Tibial artery (tissue), 4 donors: ENCODE data around the gene PDCD2L.
"Not testable (repeated sequence)": the region's sequence is repeated elsewhere in the genome, so short reads cannot be mapped to it uniquely, and the experiment has no call there.

Source experiments
- DNase-seq, 2 donors: peaks; one replicate each; pipeline ENCODE4 v3.0.0-alpha.2; 2019
- H3K27ac ChIP-seq, 2 donors: fragments of 200-600 bp; sonication (generic) in 1 of 2; 1 replicate in 1 of 2; 2 replicates in 1 of 2; pipeline ENCODE4 v1.5.1; 2018 to 2019; ENCODE audit warnings: mild to moderate bottlenecking in 1 of 2
- H3K27me3 ChIP-seq, 2 donors: fragments of 200-600 bp; sonication (generic) in 1 of 2; one replicate each; pipeline versions ENCODE4 v1.5.1 to v1.6.0; 2016 to 2019
- H3K36me3 ChIP-seq, 3 donors: fragments of 200-600 bp; sonication (generic) in 2 of 3; one replicate each; pipeline ENCODE4 v1.5.1; 2016 to 2019; ENCODE audit warnings: mild to moderate bottlenecking in 2 of 3
- H3K4me1 ChIP-seq, 4 donors: fragments of 200-600 bp; sonication (generic) in 2 of 4; 1 replicate in 3 of 4; 2 replicates in 1 of 4; pipeline ENCODE4 v1.5.1; 2016 to 2019
- H3K4me3 ChIP-seq, 2 donors: fragments of 200-600 bp; sonication (generic) in 1 of 2; 1 replicate in 1 of 2; 2 replicates in 1 of 2; pipeline ENCODE4 v1.5.1; 2018 to 2019; ENCODE audit warnings: mild to moderate bottlenecking in 2 of 2
- H3K9me3 ChIP-seq, 3 donors: fragments of 200-600 bp; sonication (generic) in 1 of 3; one replicate each; pipeline ENCODE4 v1.5.1; 2016 to 2019
- intact Hi-C: fragments of 100-400 bp; cut with DNase I; formaldehyde crosslinking; loops from one replicate; pipeline ENCODE4 v1.15.0; 2023; ENCODE audit warnings: low total_unique reads
- TF ChIP-seq, protein P1 (sequence below), 2 experiments: fragments of 200-600 bp in 1 of 2; fragments of 450-650 bp in 1 of 2; IDR thresholded peaks; one replicate each; pipeline ENCODE4 v1.5.1; 2017 to 2019; ENCODE audit warnings: antibody characterized with exemption in 2 of 2, mild to moderate bottlenecking in 1 of 2, moderate library complexity in 1 of 2

PDCD2L gene

DNA sequence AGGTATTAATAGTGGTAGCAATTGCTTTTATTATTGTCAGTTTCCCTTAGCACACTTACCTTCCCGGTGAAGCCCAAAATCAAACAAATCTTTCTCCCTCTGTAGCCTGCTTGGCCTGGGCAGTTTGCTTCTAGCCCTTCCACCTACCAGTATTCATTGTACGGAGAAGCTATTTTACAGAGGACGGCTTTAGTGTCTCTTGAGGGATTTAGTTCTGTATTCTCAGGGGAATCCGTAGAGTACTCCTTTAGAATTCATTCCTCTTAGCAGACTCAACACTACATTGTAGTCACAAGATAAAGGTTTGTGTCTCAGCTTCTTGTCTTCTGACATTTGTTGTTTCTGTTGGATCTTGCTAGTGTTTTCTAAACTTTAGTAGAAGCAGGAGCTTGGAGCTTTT, 53.2 kb downstream of the PDCD2L start:
- peak overlapping the region; percentile 58 to 85 for H3K27ac ChIP-seq
- DNase-seq: no peak
- intact Hi-C loops: no loop called here

DNA sequence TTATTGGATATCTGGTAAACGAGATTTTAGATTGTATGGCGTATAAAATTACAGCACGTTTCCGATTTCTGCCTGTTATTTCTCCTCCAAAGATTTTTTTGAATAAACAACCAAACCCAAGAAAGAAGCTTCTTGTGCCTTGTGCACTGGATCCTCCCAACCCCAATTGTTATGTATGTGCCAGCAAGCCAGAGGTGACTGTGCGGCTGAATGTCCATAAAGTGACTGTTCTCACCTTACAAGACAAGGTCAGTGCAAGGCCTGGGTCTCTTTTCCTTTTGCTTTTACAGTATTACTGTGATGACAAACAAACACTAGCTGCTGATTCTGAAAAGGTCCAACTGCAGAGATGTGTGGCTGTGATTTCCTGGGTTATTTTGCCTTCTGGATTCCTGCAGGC, 54.5 kb downstream of the PDCD2L start:
- TF ChIP-seq, protein P1, sequence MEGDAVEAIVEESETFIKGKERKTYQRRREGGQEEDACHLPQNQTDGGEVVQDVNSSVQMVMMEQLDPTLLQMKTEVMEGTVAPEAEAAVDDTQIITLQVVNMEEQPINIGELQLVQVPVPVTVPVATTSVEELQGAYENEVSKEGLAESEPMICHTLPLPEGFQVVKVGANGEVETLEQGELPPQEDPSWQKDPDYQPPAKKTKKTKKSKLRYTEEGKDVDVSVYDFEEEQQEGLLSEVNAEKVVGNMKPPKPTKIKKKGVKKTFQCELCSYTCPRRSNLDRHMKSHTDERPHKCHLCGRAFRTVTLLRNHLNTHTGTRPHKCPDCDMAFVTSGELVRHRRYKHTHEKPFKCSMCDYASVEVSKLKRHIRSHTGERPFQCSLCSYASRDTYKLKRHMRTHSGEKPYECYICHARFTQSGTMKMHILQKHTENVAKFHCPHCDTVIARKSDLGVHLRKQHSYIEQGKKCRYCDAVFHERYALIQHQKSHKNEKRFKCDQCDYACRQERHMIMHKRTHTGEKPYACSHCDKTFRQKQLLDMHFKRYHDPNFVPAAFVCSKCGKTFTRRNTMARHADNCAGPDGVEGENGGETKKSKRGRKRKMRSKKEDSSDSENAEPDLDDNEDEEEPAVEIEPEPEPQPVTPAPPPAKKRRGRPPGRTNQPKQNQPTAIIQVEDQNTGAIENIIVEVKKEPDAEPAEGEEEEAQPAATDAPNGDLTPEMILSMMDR (IDR thresholded peaks at IDR 0.05): no peak
- Histone ChIP-seq H3K27me3 (no peaks in the 10 kb centered on the region), H3K27ac (peak overlapping the region; percentile 82 to 85), H3K4me3 (no peak overlapping the region), H3K36me3 (peaks cover 59 to 77% (median 66%) of the 10 kb centered on the region in 3 donors), H3K4me1 (peaks cover 0 to 95% (median 46%) of the 10 kb centered on the region in 4 donors), H3K9me3 (no peaks in the 10 kb centered on the region)
- DNase-seq: no peak
- intact Hi-C loops: no loop called here

More for the DNA sequence above, 53.2 kb downstream of the PDCD2L start:
- TF ChIP-seq, protein P1 (IDR thresholded peaks at IDR 0.05): no peak
- H3K27me3 ChIP-seq: no peaks in the 10 kb centered on the region
- H3K36me3 ChIP-seq: peaks cover 52 to 75% (median 63%) of the 10 kb centered on the region in 3 donors
- H3K9me3 ChIP-seq: no peaks in the 10 kb centered on the region
- H3K4me1 ChIP-seq: peaks cover 0 to 95% (median 53%) of the 10 kb centered on the region in 4 donors
- H3K4me3 ChIP-seq: no peak overlapping the region

DNA sequence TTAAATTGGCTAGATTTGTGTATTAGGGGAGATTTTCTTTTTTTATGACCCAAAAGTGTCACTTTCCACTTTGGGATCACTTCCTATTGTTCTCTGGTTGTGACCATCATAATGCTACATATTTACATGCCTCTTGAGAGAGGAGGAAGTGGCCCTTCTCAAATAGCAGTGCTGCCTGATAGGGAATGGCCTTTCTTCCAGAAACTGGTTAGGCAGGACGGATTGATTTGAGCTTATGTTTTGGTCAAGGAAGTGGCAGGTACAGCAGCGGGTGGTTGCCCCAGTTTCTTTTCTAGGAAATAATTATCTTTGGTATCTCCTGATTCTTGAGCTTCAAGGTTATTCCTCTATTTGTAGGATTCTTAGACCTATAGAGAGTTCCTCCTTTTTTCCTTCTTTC, 55.4 kb downstream of the PDCD2L start:
- TF ChIP-seq, protein P1 (IDR thresholded peaks at IDR 0.05): no peak
- Histone ChIP-seq H3K4me1 (peaks cover 0 to 95% (median 38%) of the 10 kb centered on the region in 4 donors), H3K27me3 (no peaks in the 10 kb centered on the region), H3K27ac (peak overlapping the region; percentile 82 to 85), H3K36me3 (peaks cover 60 to 77% (median 66%) of the 10 kb centered on the region in 3 donors), H3K9me3 (no peaks in the 10 kb centered on the region), H3K4me3 (no peak overlapping the region)
- intact Hi-C loops: no loop called here
- no peak for DNase-seq

DNA sequence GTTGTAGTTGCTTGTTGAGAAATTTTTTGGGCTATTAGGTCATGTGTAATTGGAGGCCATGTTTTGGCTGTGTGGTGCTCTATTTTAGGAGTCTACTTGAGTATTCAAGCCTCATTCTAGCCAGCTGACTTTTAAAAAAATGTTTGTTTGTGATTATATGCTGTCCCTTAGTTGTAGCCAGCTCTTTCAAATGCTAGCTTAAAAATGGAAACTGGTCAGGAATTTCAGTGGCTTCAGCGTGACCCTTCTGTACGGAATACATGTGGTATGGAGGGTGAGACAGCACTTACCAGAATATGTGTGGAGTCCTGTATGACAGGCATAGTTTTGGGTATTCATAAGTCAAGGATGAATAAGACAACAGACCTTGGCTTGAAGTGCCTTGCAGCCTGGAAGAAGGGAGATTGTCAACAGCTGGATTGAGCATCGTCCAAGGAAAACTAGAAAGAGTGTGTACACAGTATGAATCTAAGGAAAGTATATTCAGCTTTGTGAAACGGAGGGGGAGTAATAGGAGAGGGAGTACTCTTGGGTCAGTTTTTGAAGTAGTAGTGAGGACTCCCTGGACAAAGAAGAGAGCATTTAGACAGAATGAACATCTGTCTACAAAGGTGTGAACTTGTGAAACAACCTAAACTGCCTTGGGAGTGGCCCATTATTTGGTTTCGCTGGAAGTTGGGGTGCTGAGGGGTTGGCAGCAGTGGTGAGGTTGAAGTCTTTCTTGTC, 57.3 kb downstream of the PDCD2L start:
- Histone ChIP-seq H3K4me3 (no peak overlapping the region), H3K36me3 (peaks cover 62 to 84% (median 70%) of the 10 kb centered on the region in 3 donors), H3K27ac (peak overlapping the region; percentile 82 to 85), H3K4me1 (peaks cover 0 to 95% (median 38%) of the 10 kb centered on the region in 4 donors), H3K27me3 (no peaks in the 10 kb centered on the region), H3K9me3 (no peaks in the 10 kb centered on the region)
- intact Hi-C loops: no loop called here
- TF ChIP-seq, protein P1 (IDR thresholded peaks at IDR 0.05): peak in 1 of 2 experiments; percentile 5
- DNase-seq: peak in 1 of 2 donors; percentile 22

DNA sequence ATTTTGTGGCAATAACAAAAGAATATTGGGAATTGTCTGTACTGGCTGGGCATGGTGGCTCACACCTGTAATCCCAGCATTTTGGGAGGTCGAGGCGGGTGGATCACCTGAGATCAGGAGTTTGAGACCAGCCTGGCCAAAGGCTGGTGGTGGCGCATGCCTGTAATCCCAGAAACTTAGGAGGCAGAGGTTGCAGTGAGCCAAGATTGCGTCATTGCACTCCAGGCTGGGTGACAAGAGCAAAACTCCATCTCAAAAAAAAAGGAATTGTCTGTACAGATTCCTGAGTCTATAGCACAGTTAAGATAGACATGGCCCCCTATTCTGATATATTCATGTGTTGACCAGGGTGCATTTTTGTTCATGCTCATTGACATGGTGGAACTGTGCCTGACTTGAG, 60.6 kb downstream of the PDCD2L start:
- peaks cover 79 to 99% (median 80%) of the 10 kb centered on the region in 3 donors for H3K36me3 ChIP-seq

DNA sequence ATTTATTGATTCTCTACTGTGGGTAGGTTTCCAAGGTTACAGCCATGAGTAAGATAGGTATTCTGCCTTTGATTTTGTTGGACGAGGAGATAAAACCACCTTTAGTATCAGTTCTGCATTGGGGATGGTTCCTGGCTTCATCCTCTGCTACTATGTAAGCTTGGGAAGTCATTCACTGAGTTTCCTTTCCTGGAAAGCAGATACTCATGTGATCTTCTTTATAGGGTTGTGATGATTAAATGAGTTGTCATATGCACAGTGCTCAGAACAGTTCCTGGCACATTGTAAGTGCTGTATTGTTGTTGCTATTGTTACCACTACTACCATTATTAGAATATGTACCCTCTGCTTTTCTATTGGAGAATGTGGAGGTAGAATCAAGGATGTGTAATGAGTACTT, 64.2 kb downstream of the PDCD2L start:
- Histone ChIP-seq H3K27me3 (no peaks in the 10 kb centered on the region), H3K4me1 (peaks cover 0 to 70% (median 3%) of the 10 kb centered on the region in 4 donors), H3K27ac (peak overlapping the region in 1 of 2 donors; percentile 21), H3K4me3 (no peak overlapping the region), H3K9me3 (no peaks in the 10 kb centered on the region), H3K36me3 (peaks cover 86 to 97% (median 89%) of the 10 kb centered on the region in 3 donors)
- TF ChIP-seq, protein P1 (IDR thresholded peaks at IDR 0.05): no peak
- no peak for DNase-seq
- intact Hi-C loops: no loop called here

More for the DNA sequence above, 60.6 kb downstream of the PDCD2L start:
- Histone ChIP-seq H3K27ac (peak overlapping the region in 1 of 2 donors; percentile 22), H3K4me1 (peaks cover 0 to 80% (median 25%) of the 10 kb centered on the region in 4 donors)
- H3K4me3 ChIP-seq, DNase-seq, H3K27me3 ChIP-seq, intact Hi-C loops, H3K9me3 ChIP-seq: not testable (repeated sequence)

DNA sequence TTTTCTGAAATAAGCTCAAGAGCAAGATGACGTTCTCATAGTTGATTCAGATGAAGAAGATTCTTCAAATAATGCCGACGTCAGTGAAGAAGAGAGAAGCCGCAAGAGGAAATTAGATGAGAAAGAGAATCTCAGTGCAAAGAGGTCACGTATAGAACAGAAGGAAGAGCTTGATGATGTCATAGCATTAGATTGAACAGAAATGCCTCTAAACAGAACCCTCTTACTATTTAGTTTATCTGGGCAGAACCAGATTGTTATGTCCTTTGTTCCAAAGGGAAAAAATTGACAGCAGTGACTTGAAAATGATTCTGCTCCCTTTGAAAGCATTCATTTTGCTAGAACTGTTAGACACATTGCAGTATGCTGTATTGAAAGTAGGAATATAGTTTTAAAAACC, 64.8 kb downstream of the PDCD2L start:
- H3K9me3 ChIP-seq, H3K27me3 ChIP-seq, intact Hi-C loops, DNase-seq, H3K27ac ChIP-seq, H3K4me3 ChIP-seq: not testable (repeated sequence)
- H3K36me3 ChIP-seq: peaks cover 83 to 90% (median 83%) of the 10 kb centered on the region in 3 donors
- peaks cover 0 to 71% (median 5%) of the 10 kb centered on the region in 4 donors for H3K4me1 ChIP-seq
